Left renal cortex interstitium (tissue), 4 donors: ENCODE measurements around the gene AUTS2. TPM values are rescaled to one million over a fixed set of nuclear protein-coding genes. Genes with fewer than 3 reads are reported as not detected.

Source experiments
- DNase-seq, 4 donors: peaks; one replicate each; pipeline ENCODE4 v3.0.0-alpha.2; 2013; ENCODE audit warnings: low read depth in 4 of 4, low spot score in 2 of 4, missing footprints in 1 of 4
- polyA plus RNA-seq, 4 donors: library from polyadenylated mRNA; unstranded; fragments of 120-200 nt; gene quantifications; one replicate each; pipeline ENCODE4 v1.2.1, GENCODE V29; 2013; ENCODE audit not compliant: insufficient read length in 4 of 4

Gene AUTS2
- polyA plus RNA-seq, 4 donors, result 56.5 to 144 (median 82.8) TPM

- DNase-seq, result no peak
Measured at GRCh38 chr7:70134029-70134770, 535.9 kb downstream of the AUTS2 start.

- no peak for DNase-seq
Measured at GRCh38 chr7:70135656-70136055, 537.4 kb downstream of the AUTS2 start.

- DNase-seq, result no peak
Measured at GRCh38 chr7:70137126-70137525, 538.9 kb downstream of the AUTS2 start.

- no peak for DNase-seq
Measured at GRCh38 chr7:70142247-70142932, 544.1 kb downstream of the AUTS2 start.

GRCh38 chr7:70143075-70144044 lies 545.1 kb downstream of the AUTS2 start:
- DNase-seq, result peak in 3 of 4 donors; percentile 58 to 72 (median 60)

GRCh38 chr7:70148997-70149396 lies 550.7 kb downstream of the AUTS2 start:
- DNase-seq, result no peak

- DNase-seq, result no peak
Measured at GRCh38 chr7:70152313-70152712, 554.0 kb downstream of the AUTS2 start.

GRCh38 chr7:70153933-70154332 lies 555.7 kb downstream of the AUTS2 start:
- DNase-seq, result no peak

- DNase-seq, result no peak
Measured at GRCh38 chr7:70154521-70155180, 556.4 kb downstream of the AUTS2 start.

GRCh38 chr7:70156057-70156456 lies 557.8 kb downstream of the AUTS2 start:
- DNase-seq, result no peak

- DNase-seq, result no peak
Measured at GRCh38 chr7:70159121-70159520, 560.8 kb downstream of the AUTS2 start.

GRCh38 chr7:70165477-70166170 lies 567.3 kb downstream of the AUTS2 start:
- DNase-seq, result no peak

GRCh38 chr7:70171369-70171920 lies 573.2 kb downstream of the AUTS2 start:
- DNase-seq, result no peak

- DNase-seq, result no peak
Measured at GRCh38 chr7:70177166-70177565, 578.9 kb downstream of the AUTS2 start.

GRCh38 chr7:70178211-70178610 lies 579.9 kb downstream of the AUTS2 start:
- DNase-seq, result no peak

- DNase-seq, result no peak
Measured at GRCh38 chr7:70178787-70179186, 580.5 kb downstream of the AUTS2 start.

- DNase-seq, result no peak
Measured at GRCh38 chr7:70182521-70182920, 584.2 kb downstream of the AUTS2 start.

GRCh38 chr7:70183278-70183677 lies 585.0 kb downstream of the AUTS2 start:
- DNase-seq, result peak in 2 of 4 donors; percentile 18 to 20

- DNase-seq, result no peak
Measured at GRCh38 chr7:70188901-70189650, 590.8 kb downstream of the AUTS2 start.
